ENCODE results near the gene CCDC32. TPM values are rescaled to one million over a fixed set of nuclear protein-coding genes. Genes with fewer than 3 reads are reported as not detected.

Gene CCDC32
- total RNA-seq, 1 experiment from 2014 or later: 8.9 TPM

DNA sequence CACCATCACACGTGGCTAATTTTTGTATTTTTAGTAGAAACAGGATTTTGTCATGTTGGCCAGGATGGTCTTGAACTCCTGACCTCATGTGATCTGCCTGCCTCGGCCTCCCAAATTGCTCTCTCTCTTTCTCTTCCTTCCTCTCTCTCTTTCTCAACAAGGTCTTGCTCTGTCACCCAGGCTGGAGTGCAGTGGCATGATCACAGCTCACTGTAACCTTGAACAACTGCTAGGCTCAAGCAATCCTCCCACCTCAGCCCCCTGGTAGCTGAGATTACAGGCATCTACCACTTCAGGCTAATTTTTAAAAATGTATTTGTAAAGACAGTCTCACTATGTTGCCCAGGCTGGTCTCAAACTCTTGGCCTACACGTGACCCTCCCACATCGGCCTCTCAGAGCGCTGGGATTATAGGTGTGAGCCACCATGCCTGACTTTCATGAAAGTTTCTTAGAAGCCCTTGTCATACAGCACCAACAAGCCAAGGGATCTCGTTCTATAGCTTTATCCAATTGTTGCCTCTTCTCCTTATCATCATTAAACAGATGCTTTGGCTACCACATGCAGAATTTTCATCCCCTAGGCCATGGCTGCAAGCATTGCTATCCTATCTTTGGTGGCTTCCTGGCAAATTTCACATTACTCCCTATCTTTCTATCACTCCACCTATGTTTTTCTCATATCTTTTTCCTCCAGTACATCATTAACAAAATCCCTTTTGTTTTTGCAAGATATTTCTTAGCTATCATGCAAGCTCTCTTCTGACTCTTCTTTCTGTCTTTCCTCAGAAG is 5.7 kb downstream of the CCDC32 start:
- no peak overlapping the region for H3K14ac ChIP-seq (ENCODE audit: insufficient read depth, low read length)
- no peak overlapping the region for H2BK120ac ChIP-seq (ENCODE audit: low read depth, low read length, poor library complexity, severe bottlenecking)
- H3K4me2 ChIP-seq (ENCODE audit: insufficient read depth, insufficient read length, low read length): no peak overlapping the region
- no peak overlapping the region for H2BK20ac ChIP-seq (ENCODE audit: low read depth, low read length, poor library complexity, severe bottlenecking)
- DNase-seq: no peak
- no peak overlapping the region for H3K4ac ChIP-seq (ENCODE audit: low read depth, low read length)
- H3T11ph ChIP-seq (ENCODE audit: low read length): no peak overlapping the region
- peaks cover 1% of the 10 kb centered on the region; the same call in 1 of the 2 replicates for H3K79me2 ChIP-seq (ENCODE audit: insufficient read depth, low read length)
- Mint-ChIP-seq H3K27ac (peak overlapping the region in 1 of 3 experiments; percentile 20; a peak in 2 of 7 replicates), H3K4me3 (no peak overlapping the region), H3K9me3 (no peaks in the 10 kb centered on the region), H3K36me3 (ENCODE audit: insufficient read depth in 1 of 3, low read depth in 3 of 3) (peaks cover 1 to 10% (median 7%) of the 10 kb centered on the region in 3 experiments; a peak in 4 of 7 replicates), H3K4me1 (peaks cover 21 to 29% of the 10 kb centered on the region in 2 experiments), H3K27me3 (ENCODE audit: low read depth) (no peaks in the 10 kb centered on the region)
- H3K23me2 ChIP-seq (ENCODE audit: insufficient read length, low read depth, low read length, poor library complexity, severe bottlenecking): no peaks in the 10 kb centered on the region
- H3K18ac ChIP-seq (ENCODE audit: insufficient read length, low read depth, low read length): no peak overlapping the region
- H4K5ac ChIP-seq (ENCODE audit: insufficient read length, low read depth, low read length): no peak overlapping the region
- H3K23ac ChIP-seq (ENCODE audit: insufficient read length, low read depth, low read length): no peak overlapping the region
- no peaks in the 10 kb centered on the region for H4K20me1 ChIP-seq (ENCODE audit: control insufficient read depth, insufficient read depth, insufficient read length)
- H3K27ac ChIP-seq (ENCODE audit: insufficient read length, low read depth, low read length): no peak overlapping the region
- no peak overlapping the region for H3K9ac ChIP-seq (ENCODE audit: extremely low read depth, insufficient read length, low read length)
- no peak overlapping the region for H4K91ac ChIP-seq (ENCODE audit: insufficient read length, low read depth, low read length)
- TF ChIP-seq, protein P1, sequence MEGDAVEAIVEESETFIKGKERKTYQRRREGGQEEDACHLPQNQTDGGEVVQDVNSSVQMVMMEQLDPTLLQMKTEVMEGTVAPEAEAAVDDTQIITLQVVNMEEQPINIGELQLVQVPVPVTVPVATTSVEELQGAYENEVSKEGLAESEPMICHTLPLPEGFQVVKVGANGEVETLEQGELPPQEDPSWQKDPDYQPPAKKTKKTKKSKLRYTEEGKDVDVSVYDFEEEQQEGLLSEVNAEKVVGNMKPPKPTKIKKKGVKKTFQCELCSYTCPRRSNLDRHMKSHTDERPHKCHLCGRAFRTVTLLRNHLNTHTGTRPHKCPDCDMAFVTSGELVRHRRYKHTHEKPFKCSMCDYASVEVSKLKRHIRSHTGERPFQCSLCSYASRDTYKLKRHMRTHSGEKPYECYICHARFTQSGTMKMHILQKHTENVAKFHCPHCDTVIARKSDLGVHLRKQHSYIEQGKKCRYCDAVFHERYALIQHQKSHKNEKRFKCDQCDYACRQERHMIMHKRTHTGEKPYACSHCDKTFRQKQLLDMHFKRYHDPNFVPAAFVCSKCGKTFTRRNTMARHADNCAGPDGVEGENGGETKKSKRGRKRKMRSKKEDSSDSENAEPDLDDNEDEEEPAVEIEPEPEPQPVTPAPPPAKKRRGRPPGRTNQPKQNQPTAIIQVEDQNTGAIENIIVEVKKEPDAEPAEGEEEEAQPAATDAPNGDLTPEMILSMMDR (conservative IDR thresholded peaks at IDR 0.05): no peak
- no peaks in the 10 kb centered on the region for H3K9me3 ChIP-seq (ENCODE audit: control insufficient read depth, low read depth, low read length)
- no peak overlapping the region for H2BK5ac ChIP-seq (ENCODE audit: insufficient read length, low read length)
- H4K8ac ChIP-seq (replicated peaks; ENCODE audit: insufficient read length, low read depth, low read length): no peak overlapping the region
- no peak overlapping the region for H3K56ac ChIP-seq (ENCODE audit: insufficient read length, low read depth, low read length)
- H2AK5ac ChIP-seq (ENCODE audit: insufficient read length, low read length): no peak overlapping the region
- peaks cover 5% of the 10 kb centered on the region; the same call in 1 of the 2 replicates for H3K4me1 ChIP-seq (ENCODE audit: insufficient read depth, low read length)
- no peaks in the 10 kb centered on the region for H3K27me3 ChIP-seq (ENCODE audit: insufficient read depth, low read length)
- no peak overlapping the region for H2BK12ac ChIP-seq (ENCODE audit: insufficient read length, low read depth, low read length)
- no CpG with 5 or more reads among the region's 6 CpGs for WGBS (ENCODE audit: extremely low coverage, insufficient read length, low lambda C conversion rate)
- H3K79me1 ChIP-seq (ENCODE audit: insufficient read depth, low read depth, low read length, poor library complexity, severe bottlenecking): no peaks in the 10 kb centered on the region
- no peak overlapping the region for H2BK15ac ChIP-seq (ENCODE audit: low read depth, low read length)
- no peak overlapping the region for H2AFZ ChIP-seq (ENCODE audit: low read length)

Data from H9 (cell line).